HCT116 (cell line): ENCODE measurements around the gene RHOH.

ENCODE experiments used
- CTCF ChIP-seq, 3 experiments: fragments of 200-600 bp in 1 of 3; sonication (generic) in 1 of 3; IDR thresholded peaks in 2 of 3; conservative IDR thresholded peaks in 1 of 3; 2 replicates each; pipeline ENCODE4 v1.5.1; 2012 to 2017; ENCODE audit warnings: low read depth in 2 of 3, low read length in 2 of 3, antibody characterized with exemption in 1 of 3, borderline replicate concordance in 1 of 3, control low read depth in 1 of 3, mild to moderate bottlenecking in 1 of 3, mixed read lengths in 1 of 3, mixed run types in 1 of 3, moderate library complexity in 1 of 3; ENCODE audit not compliant: insufficient read depth in 1 of 3
- EZH2 ChIP-seq: fragments of 200-600 bp; sonication (generic); IDR thresholded peaks from 2 replicates; pipeline ENCODE4 v1.6.1; 2017; ENCODE audit warnings: antibody characterized with exemption, mixed run types
- POLR2AphosphoS5 ChIP-seq: IDR thresholded peaks from 2 replicates; pipeline ENCODE4 v1.6.1; 2011; ENCODE audit warnings: mild to moderate bottlenecking, low read depth, low read length, moderate library complexity
- RAD21 ChIP-seq: IDR thresholded peaks from 2 replicates; pipeline ENCODE4 v1.6.1; 2012; ENCODE audit warnings: low read depth, mild to moderate bottlenecking

GRCh38 chr4:40194602-40195161 lies 2.1 kb upstream of the RHOH start:
- TF ChIP-seq CTCF (IDR thresholded peaks at IDR 0.05 in 2 of 3, conservative IDR thresholded peaks at IDR 0.05 in 1 of 3; ENCODE audit: borderline replicate concordance in 1 of 3, insufficient read depth in 1 of 3, low read depth in 2 of 3, low read length in 2 of 3) (no peak), POLR2AphosphoS5 (no peak), RAD21 (no peak), EZH2 (no peak)
